PC-3 (cell line): ENCODE results near the gene COA6. TPM values are rescaled to one million over a fixed set of nuclear protein-coding genes. Genes with fewer than 3 reads are reported as not detected.

ENCODE experiments used
- ATAC-seq: fragments of 200-7000 bp; cut with Tn5 transposase; 2 replicates; pipeline ENCODE4 v1.9.1; 2020; ENCODE audit warnings: mild to moderate bottlenecking, moderate library complexity
- BruUV-seq: library from RNA; stranded (reverse); fragments of 400-500 nt; replicated peaks from 2 replicates; lab custom pipeline; 2021; lab: Mats Ljungman, UMichigan
- CTCF ChIA-PET: fragments of 300-600 bp; sonication (Branson Sonifier 250); formaldehyde crosslinking; loops from one replicate; lab custom pipeline; 2022; ENCODE audit warnings: antibody characterized with exemption; lab: Charles Lee
- POLR2A ChIA-PET: fragments of 300-600 bp; sonication (Branson Sonifier 250); formaldehyde crosslinking; loops from one replicate; lab custom pipeline; 2022; ENCODE audit warnings: antibody characterized with exemption; ENCODE audit not compliant: unreplicated experiment; lab: Charles Lee
- DNase-seq: peaks from one replicate; pipeline ENCODE4 v3.0.0-alpha.2; 2015
- H2AFZ ChIP-seq: fragments of 300-600 bp; sonication (generic); 2 replicates; pipeline ENCODE4 v1.6.0; 2016; ENCODE audit warnings: antibody characterized with exemption, low read length
- H3F3A ChIP-seq: fragments of 300-600 bp; sonication (generic); one replicate; pipeline ENCODE4 v1.6.0; 2017; ENCODE audit warnings: antibody characterized with exemption, low read length, control low read depth, mild to moderate bottlenecking; ENCODE audit not compliant: unreplicated experiment
- H3K27ac ChIP-seq: fragments of 300-600 bp; sonication (generic); 2 replicates; pipeline ENCODE4 v1.5.1; 2016; ENCODE audit warnings: mild to moderate bottlenecking, low read length
- H3K27me3 ChIP-seq: fragments of 300-600 bp; sonication (generic); 2 replicates; pipeline ENCODE4 v1.6.1; 2016; ENCODE audit warnings: low read length, mixed read lengths
- H3K36me3 ChIP-seq: fragments of 300-600 bp; sonication (generic); 2 replicates; pipeline ENCODE4 v1.6.1; 2016; ENCODE audit warnings: low read depth, mixed run types, low read length, mixed read lengths
- H3K4me1 ChIP-seq: fragments of 300-600 bp; sonication (generic); 2 replicates; pipeline ENCODE4 v1.5.1; 2016; ENCODE audit warnings: low read length; ENCODE audit not compliant: insufficient read depth
- H3K4me2 ChIP-seq: fragments of 300-600 bp; sonication (generic); 2 replicates; pipeline ENCODE4 v1.6.0; 2016; ENCODE audit warnings: low read length
- H3K4me3 ChIP-seq: fragments of 300-600 bp; sonication (generic); 2 replicates; pipeline ENCODE4 v1.5.1; 2016; ENCODE audit warnings: mild to moderate bottlenecking, low read length, mixed read lengths
- H3K79me2 ChIP-seq: fragments of 300-600 bp; sonication (generic); 2 replicates; pipeline ENCODE4 v1.6.1; 2017; ENCODE audit warnings: low read length, mixed read lengths
- H3K9ac ChIP-seq: fragments of 300-600 bp; sonication (generic); 2 replicates; pipeline ENCODE4 v1.6.0; 2016; ENCODE audit warnings: mild to moderate bottlenecking, low read length
- H3K9me2 ChIP-seq: fragments of 300-600 bp; sonication (generic); replicated peaks from 2 replicates; pipeline ENCODE4 v1.6.1; 2016; ENCODE audit warnings: mixed run types, low read length, mixed read lengths
- H3K9me3 ChIP-seq: fragments of 300-600 bp; sonication (generic); 2 replicates; pipeline ENCODE4 v1.6.1; 2016; ENCODE audit warnings: low read length, mixed read lengths
- H4K20me1 ChIP-seq: fragments of 300-600 bp; sonication (generic); 2 replicates; pipeline ENCODE4 v1.6.1; 2016; ENCODE audit warnings: low read length, mixed read lengths
- CTCF ChIP-seq: fragments of 300-600 bp; sonication (generic); conservative IDR thresholded peaks from 2 replicates; pipeline ENCODE4 v1.5.1; 2017; ENCODE audit warnings: antibody characterized with exemption, low read depth, mild to moderate bottlenecking, low read length
- EZH2 ChIP-seq: fragments of 300-600 bp; sonication (generic); IDR thresholded peaks from one replicate; pipeline ENCODE4 v1.6.1; 2017; ENCODE audit warnings: antibody characterized with exemption, mild to moderate bottlenecking, low read length; ENCODE audit not compliant: unreplicated experiment
- EZH2phosphoT487 ChIP-seq: fragments of 300-600 bp; sonication (generic); IDR thresholded peaks from 2 replicates; pipeline ENCODE4 v1.6.1; 2018; ENCODE audit warnings: mild to moderate bottlenecking, antibody characterized with exemption, low read length, borderline replicate concordance
- intact Hi-C: fragments of 100-400 bp; cut with micrococcal nuclease; formaldehyde crosslinking; loops from 2 replicates; pipeline ENCODE4 v1.9.0; 2023
- total RNA-seq: library from RNA; depleted of rRNA; stranded (reverse); fragments of >200 nt; gene quantifications from 2 replicates; pipeline ENCODE4 v1.2.3, GENCODE V29; 2014

COA6 gene
- total RNA-seq, 1 experiment from 2014 or later, result 43.1 TPM

- POLR2A ChIA-PET, result no interaction called here
- TF ChIP-seq CTCF (no peak), EZH2phosphoT487 (no peak), EZH2 (no peak)
These were observed 33.6 kb downstream of the COA6 start for GRCh38 chr1:234406871-234407270.

GRCh38 chr1:234408757-234409156, 35.5 kb downstream of the COA6 start:
- H2AFZ ChIP-seq, result no peak overlapping the region
- H3K4me3 ChIP-seq, result no peak overlapping the region
- TF ChIP-seq CTCF, result no peak
- TF ChIP-seq EZH2, result no peak
- TF ChIP-seq EZH2phosphoT487, result no peak
- no peaks in the 10 kb centered on the region for H4K20me1 ChIP-seq
- H3K27ac ChIP-seq, result no peak overlapping the region
- H3K9ac ChIP-seq, result no peak overlapping the region
- no peaks in the 10 kb centered on the region for H3K27me3 ChIP-seq
- H3K9me2 ChIP-seq, result no peaks in the 10 kb centered on the region
- ChIA-PET CTCF (no interaction called here), POLR2A (no interaction called here)
- no peak overlapping the region for H3K4me2 ChIP-seq
- no peaks in the 10 kb centered on the region for H3F3A ChIP-seq
- no peaks in the 10 kb centered on the region for H3K9me3 ChIP-seq
- intact Hi-C loops, result no loop called here
- no peaks in the 10 kb centered on the region for H3K79me2 ChIP-seq
- ATAC-seq (no peak), DNase-seq (no peak)
- no peaks in the 10 kb centered on the region for H3K36me3 ChIP-seq
- no peaks in the 10 kb centered on the region for H3K4me1 ChIP-seq
- BruUV-seq, result TSS peak; percentile 18

More at GRCh38 chr1:234406871-234407270, 33.6 kb downstream of the COA6 start:
- Histone ChIP-seq H3K4me1 (no peaks in the 10 kb centered on the region), H3K27me3 (no peaks in the 10 kb centered on the region), H3K4me3 (no peak overlapping the region), H3K9me3 (no peaks in the 10 kb centered on the region), H3K9me2 (no peaks in the 10 kb centered on the region), H4K20me1 (no peaks in the 10 kb centered on the region), H3K27ac (no peak overlapping the region), H2AFZ (no peak overlapping the region), H3F3A (no peaks in the 10 kb centered on the region), H3K36me3 (no peaks in the 10 kb centered on the region), H3K9ac (no peak overlapping the region), H3K4me2 (no peak overlapping the region), H3K79me2 (no peaks in the 10 kb centered on the region)
- CTCF ChIA-PET, result no interaction called here
- DNase-seq, result no peak
- BruUV-seq, result no TSS peak
- intact Hi-C loops, result no loop called here
- no peak for ATAC-seq

- intact Hi-C loops, result no loop called here
- TF ChIP-seq CTCF, result peak; percentile 23; the same call in 1 of the 2 replicates
- TF ChIP-seq EZH2, result no peak
- TF ChIP-seq EZH2phosphoT487, result no peak
- ChIA-PET CTCF (no interaction called here), POLR2A (no interaction called here)
- DNase-seq, result no peak
- Histone ChIP-seq H3K79me2 (no peaks in the 10 kb centered on the region), H3K4me2 (no peak overlapping the region), H3K27me3 (no peaks in the 10 kb centered on the region), H3F3A (no peaks in the 10 kb centered on the region), H3K9ac (no peak overlapping the region), H4K20me1 (no peaks in the 10 kb centered on the region), H3K4me3 (no peak overlapping the region), H3K36me3 (no peaks in the 10 kb centered on the region), H3K4me1 (no peaks in the 10 kb centered on the region), H3K9me3 (no peaks in the 10 kb centered on the region), H3K27ac (no peak overlapping the region), H3K9me2 (no peaks in the 10 kb centered on the region), H2AFZ (no peak overlapping the region)
- no TSS peak for BruUV-seq
- no peak for ATAC-seq
These were observed 36.1 kb downstream of the COA6 start for GRCh38 chr1:234409328-234409727.
